Measurements from ENCODE around the gene VKORC1L1. TPM values are rescaled to one million over a fixed set of nuclear protein-coding genes. Genes with fewer than 3 reads are reported as not detected.
"Not testable (repeated sequence)": the region's sequence is repeated elsewhere in the genome, so short reads cannot be mapped to it uniquely, and the experiment has no call there.

The VKORC1L1 gene
- total RNA-seq, 1 donor from 2014 or later = 33.9 TPM

DNA sequence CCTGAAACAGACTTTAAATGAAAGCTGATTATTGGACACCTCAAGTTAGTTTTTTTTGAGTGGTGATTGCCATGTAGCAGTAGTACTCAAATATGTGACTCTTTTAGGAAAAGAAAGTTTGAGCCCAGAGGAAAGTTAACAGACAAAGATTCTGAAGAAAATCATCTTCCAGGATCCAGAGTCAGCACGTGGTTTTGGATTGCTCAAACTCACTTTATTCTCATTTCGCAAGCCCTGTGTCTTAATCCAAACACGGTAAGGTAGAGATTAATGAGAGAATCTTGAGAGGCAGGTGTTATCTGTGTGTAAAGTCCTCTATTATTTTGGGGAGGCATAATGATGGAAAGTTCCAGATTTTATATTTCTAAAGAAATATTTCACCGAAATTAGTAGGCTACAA lies 2.8 kb downstream of the VKORC1L1 start:
- H3K4me3 Mint-ChIP-seq = peak overlapping the region; percentile 54
- not testable (repeated sequence) for H3K36me3 Mint-ChIP-seq (ENCODE audit: low read depth); H3K27me3 Mint-ChIP-seq (ENCODE audit: low read depth); H3K9me3 Mint-ChIP-seq; H3K4me1 Mint-ChIP-seq; DNase-seq (ENCODE audit: low read depth, low spot score)
- H3K27ac Mint-ChIP-seq (ENCODE audit: unreplicated experiment) = peak overlapping the region; percentile 19

- H3K36me3 Mint-ChIP-seq (ENCODE audit: low read depth); H3K9me3 Mint-ChIP-seq; H3K27me3 Mint-ChIP-seq (ENCODE audit: low read depth); H3K27ac Mint-ChIP-seq (ENCODE audit: unreplicated experiment); H3K4me1 Mint-ChIP-seq; DNase-seq (ENCODE audit: low read depth, low spot score); H3K4me3 Mint-ChIP-seq: not testable (repeated sequence)
Measured at GRCh38 chr7:65879292-65880153, 6.6 kb downstream of the VKORC1L1 start.

DNA sequence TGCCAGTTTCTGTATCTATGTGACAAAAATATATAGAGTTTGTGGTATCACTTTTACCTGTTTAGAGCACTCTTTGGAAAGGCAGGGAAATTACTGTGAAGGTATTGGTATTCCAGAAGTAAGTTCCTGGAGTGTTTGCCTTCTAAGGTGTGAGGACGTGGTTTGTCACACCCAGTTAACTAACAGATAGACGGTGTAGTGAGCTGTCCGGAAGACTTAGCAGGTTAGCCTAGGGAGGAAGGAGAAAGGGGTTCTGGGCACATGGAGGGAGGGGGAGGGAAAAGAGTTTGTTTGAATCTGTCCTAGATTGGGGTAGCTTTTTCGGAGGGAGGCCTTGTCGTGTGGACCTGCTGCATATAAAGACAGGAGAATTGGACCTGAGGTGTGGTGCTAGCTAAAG lies 7.4 kb downstream of the VKORC1L1 start:
- H3K27me3 Mint-ChIP-seq (ENCODE audit: low read depth); H3K4me3 Mint-ChIP-seq; DNase-seq (ENCODE audit: low read depth, low spot score); H3K36me3 Mint-ChIP-seq (ENCODE audit: low read depth); H3K27ac Mint-ChIP-seq (ENCODE audit: unreplicated experiment); H3K4me1 Mint-ChIP-seq; H3K9me3 Mint-ChIP-seq: not testable (repeated sequence)

DNA sequence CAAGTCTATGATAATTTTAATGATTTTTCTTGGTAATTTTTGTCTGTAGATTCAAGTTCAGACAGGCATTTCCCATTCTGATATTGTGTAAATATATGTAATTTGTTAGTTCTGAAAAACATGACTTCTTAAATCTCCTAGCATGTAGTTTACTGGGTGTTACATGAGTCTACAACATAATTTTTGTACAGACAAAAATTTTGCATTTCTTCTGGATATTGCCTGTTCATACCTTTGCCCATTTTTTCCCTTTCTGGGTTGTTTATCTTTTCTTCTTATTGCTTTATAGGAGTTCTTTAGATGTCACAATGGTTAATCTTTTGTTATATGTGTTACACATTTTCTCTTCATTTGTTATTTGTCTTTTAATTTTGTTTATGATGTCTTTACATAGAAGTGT lies 12.1 kb downstream of the VKORC1L1 start:
- not testable (repeated sequence) for DNase-seq (ENCODE audit: low read depth, low spot score); H3K27ac Mint-ChIP-seq (ENCODE audit: unreplicated experiment); H3K4me1 Mint-ChIP-seq; H3K9me3 Mint-ChIP-seq; H3K27me3 Mint-ChIP-seq (ENCODE audit: low read depth); H3K4me3 Mint-ChIP-seq
- peaks cover 12% of the 10 kb centered on the region for H3K36me3 Mint-ChIP-seq (ENCODE audit: low read depth)

DNA sequence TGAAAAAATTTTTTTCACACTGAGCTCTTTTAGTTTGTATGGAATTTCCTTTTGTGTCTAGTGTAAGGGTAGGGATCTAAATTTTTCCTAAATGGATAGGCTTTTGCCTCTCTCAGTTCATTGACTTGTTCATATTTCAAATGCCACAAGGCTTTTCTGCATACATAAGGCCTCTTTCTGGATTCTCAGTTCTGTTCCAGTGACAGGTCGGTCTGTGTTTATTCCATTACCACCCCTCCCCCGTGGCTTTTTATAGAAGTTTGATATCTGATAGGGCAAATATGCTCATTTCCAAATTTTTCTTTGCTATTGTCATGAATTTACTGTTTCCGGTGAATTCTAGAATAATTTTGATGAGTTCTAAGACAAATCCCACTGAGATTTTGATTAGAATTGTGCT lies 12.7 kb downstream of the VKORC1L1 start:
- not testable (repeated sequence) for H3K9me3 Mint-ChIP-seq; H3K27me3 Mint-ChIP-seq (ENCODE audit: low read depth); H3K4me1 Mint-ChIP-seq; H3K4me3 Mint-ChIP-seq; DNase-seq (ENCODE audit: low read depth, low spot score); H3K27ac Mint-ChIP-seq (ENCODE audit: unreplicated experiment)
- peaks cover 13% of the 10 kb centered on the region for H3K36me3 Mint-ChIP-seq (ENCODE audit: low read depth)

- not testable (repeated sequence) for H3K9me3 Mint-ChIP-seq; H3K4me3 Mint-ChIP-seq; H3K4me1 Mint-ChIP-seq; H3K27me3 Mint-ChIP-seq (ENCODE audit: low read depth); H3K27ac Mint-ChIP-seq (ENCODE audit: unreplicated experiment); DNase-seq (ENCODE audit: low read depth, low spot score)
- H3K36me3 Mint-ChIP-seq (ENCODE audit: low read depth) = peaks cover 14% of the 10 kb centered on the region
Measured at GRCh38 chr7:65888434-65889156, 15.7 kb downstream of the VKORC1L1 start.

GRCh38 chr7:65889722-65890121 lies 16.8 kb downstream of the VKORC1L1 start:
- H3K9me3 Mint-ChIP-seq; H3K4me1 Mint-ChIP-seq; H3K36me3 Mint-ChIP-seq (ENCODE audit: low read depth); DNase-seq (ENCODE audit: low read depth, low spot score); H3K4me3 Mint-ChIP-seq; H3K27me3 Mint-ChIP-seq (ENCODE audit: low read depth): not testable (repeated sequence)
- H3K27ac Mint-ChIP-seq (ENCODE audit: unreplicated experiment) = peak overlapping the region; percentile 79

DNA sequence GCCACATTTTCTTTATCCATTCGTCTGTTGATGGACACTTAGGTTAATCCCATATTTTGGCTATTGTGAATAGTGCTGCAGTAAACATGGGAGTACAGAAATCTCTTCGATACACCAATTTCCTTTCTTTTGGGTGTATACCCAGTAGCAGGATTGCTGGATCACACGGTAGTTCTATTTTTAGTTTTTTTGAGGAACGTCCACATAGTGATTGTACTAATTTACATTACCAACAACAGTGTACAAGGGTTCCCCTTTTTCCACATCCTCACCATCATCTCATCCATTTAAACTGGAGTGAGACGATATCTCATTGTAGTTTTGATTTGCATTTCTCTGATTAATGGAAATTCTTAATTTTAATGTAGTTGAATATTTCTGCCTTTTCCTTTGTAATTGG lies 19.3 kb downstream of the VKORC1L1 start:
- DNase-seq (ENCODE audit: low read depth, low spot score) = no peak
- no peak overlapping the region for H3K4me3 Mint-ChIP-seq
- H3K4me1 Mint-ChIP-seq = peaks cover 4% of the 10 kb centered on the region
- peaks cover 2% of the 10 kb centered on the region for H3K36me3 Mint-ChIP-seq (ENCODE audit: low read depth)
- TF ChIP-seq CTCF (conservative IDR thresholded peaks at IDR 0.05) = no peak
- H3K9me3 Mint-ChIP-seq = no peaks in the 10 kb centered on the region
- H3K27ac Mint-ChIP-seq (ENCODE audit: unreplicated experiment) = no peak overlapping the region
- H3K27me3 Mint-ChIP-seq (ENCODE audit: low read depth) = no peaks in the 10 kb centered on the region

DNA sequence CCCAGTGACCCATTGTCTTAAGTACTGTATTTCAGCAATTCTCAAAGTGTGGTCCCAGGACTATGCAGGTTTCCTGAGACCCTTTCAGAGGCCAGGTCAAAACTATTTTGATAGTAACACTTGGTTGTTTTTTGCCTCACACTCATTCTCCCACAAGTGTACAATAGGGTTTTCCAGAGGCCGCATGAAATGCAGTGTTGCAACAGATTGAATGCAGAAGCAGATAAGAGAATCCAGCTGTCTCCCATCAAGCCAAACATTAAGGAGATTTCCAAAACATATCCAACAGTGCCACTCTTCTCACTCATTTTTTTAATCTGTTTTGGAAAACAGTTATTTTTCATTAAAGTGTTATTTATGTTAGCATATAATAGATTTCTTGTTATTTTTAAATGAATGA lies 20.0 kb downstream of the VKORC1L1 start:
- H3K9me3 Mint-ChIP-seq = no peaks in the 10 kb centered on the region
- H3K4me3 Mint-ChIP-seq = no peak overlapping the region
- peaks cover 2% of the 10 kb centered on the region for H3K36me3 Mint-ChIP-seq (ENCODE audit: low read depth)
- no peak overlapping the region for H3K27ac Mint-ChIP-seq (ENCODE audit: unreplicated experiment)
- H3K4me1 Mint-ChIP-seq = peaks cover 4% of the 10 kb centered on the region
- no peak for DNase-seq (ENCODE audit: low read depth, low spot score)
- TF ChIP-seq CTCF (conservative IDR thresholded peaks at IDR 0.05) = no peak
- H3K27me3 Mint-ChIP-seq (ENCODE audit: low read depth) = no peaks in the 10 kb centered on the region

Data from neural crest cell (in vitro differentiated cells).